Measurements from ENCODE around the gene DOCK10.

- no peak for TF ChIP-seq CTCF (optimal IDR thresholded peaks at IDR 0.05 in 1 of 3, IDR thresholded peaks at IDR 0.05 in 1 of 3, conservative IDR thresholded peaks at IDR 0.05 in 1 of 3; ENCODE audit: extremely low read depth in 1 of 3, insufficient read depth in 2 of 3, low read length in 3 of 3)
- TF ChIP-seq EZH2 (IDR thresholded peaks at IDR 0.05; ENCODE audit: low read length), result no peak
Observed at GRCh38 chr2:224801360-224801759, 240.9 kb downstream of the DOCK10 start.
